HG03442 (cell line): Measurements from ENCODE around the gene CYSTM1.
"Not testable (repeated sequence)": the region's sequence is repeated elsewhere in the genome, so short reads cannot be mapped to it uniquely, and the experiment has no call there.

Source experiments
- ATAC-seq: cut with Tn5 transposase; IDR thresholded peaks from one replicate; pipeline ENCODE4 v1.9.1; 2021; ENCODE audit warnings: mild to moderate bottlenecking, moderate library complexity; ENCODE audit not compliant: unreplicated experiment

Gene CYSTM1

GRCh38 chr5:140175367-140176030 is 511 bp downstream of the CYSTM1 start:
- ATAC-seq: peak; percentile 32

- ATAC-seq: no peak
These were observed 1.0 kb downstream of the CYSTM1 start for GRCh38 chr5:140176031-140176387.

DNA sequence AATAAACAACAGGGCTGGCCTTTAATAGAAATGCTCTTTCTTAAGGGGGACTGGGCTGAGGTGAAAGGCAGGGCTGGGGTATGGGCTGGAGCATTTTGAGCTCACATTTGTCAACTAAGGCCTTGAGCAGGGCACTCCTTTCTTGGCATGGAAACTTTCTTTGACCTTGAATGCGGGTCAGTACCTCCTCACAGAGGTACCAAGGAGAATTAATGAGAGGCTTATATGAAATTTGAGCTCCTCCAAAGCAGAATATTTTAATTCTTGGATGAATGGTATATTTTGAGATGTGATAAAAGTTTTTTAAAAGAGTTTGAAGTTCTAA is 3.1 kb downstream of the CYSTM1 start:
- ATAC-seq: no peak

- ATAC-seq: no peak
These were observed 3.6 kb downstream of the CYSTM1 start for GRCh38 chr5:140178482-140179116.

GRCh38 chr5:140181002-140181483 is 6.1 kb downstream of the CYSTM1 start:
- peak; percentile 82 for ATAC-seq

DNA sequence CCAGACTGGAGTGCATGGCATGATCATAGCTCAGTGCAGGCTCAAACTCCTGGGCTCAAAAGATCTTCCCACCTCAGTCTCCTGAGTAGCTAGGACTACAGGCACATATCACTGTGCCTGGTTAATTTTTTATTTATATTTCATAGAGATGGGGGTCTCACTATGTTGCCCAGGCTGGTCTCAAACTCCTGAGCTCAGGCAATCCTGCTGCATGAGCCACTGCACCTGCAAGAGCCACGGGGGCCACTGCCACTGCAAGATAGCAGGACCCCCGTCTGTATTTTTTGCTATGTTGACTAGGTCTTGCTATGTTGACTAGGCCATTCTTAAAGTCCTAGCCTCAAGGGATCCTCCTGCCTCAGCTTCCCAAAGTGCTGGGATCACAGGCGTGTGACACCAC is 6.5 kb downstream of the CYSTM1 start:
- no peak for ATAC-seq

DNA sequence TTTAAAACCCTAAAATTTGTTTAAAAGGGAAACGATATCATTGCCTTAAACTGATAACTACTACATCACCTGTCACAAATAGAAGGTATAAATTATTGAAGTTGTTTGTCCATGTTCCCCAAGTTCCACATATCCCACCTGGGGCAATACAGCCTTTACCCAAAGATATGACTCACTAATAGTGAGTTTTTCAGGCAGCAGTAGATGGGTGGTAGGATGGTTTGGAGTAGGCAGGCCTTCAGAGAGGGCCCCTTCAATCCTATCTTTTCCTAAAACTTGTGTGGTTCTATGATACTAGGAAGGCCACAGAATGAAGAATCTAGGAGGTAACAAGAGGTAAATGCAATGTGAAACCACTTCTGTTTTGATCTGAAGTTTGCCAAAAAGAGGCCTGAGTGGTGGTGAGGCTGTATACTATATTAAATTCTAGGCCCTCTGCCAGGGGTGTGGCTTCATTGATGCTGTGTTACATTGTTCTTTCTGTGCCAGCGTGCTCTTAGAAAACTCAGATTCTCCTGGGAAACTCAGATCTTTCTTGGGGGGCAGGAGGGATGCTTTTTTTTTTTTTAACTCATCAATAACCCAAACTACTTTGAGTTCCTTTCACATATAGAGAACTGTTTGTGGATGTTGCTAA is 7.2 kb downstream of the CYSTM1 start:
- ATAC-seq: no peak

DNA sequence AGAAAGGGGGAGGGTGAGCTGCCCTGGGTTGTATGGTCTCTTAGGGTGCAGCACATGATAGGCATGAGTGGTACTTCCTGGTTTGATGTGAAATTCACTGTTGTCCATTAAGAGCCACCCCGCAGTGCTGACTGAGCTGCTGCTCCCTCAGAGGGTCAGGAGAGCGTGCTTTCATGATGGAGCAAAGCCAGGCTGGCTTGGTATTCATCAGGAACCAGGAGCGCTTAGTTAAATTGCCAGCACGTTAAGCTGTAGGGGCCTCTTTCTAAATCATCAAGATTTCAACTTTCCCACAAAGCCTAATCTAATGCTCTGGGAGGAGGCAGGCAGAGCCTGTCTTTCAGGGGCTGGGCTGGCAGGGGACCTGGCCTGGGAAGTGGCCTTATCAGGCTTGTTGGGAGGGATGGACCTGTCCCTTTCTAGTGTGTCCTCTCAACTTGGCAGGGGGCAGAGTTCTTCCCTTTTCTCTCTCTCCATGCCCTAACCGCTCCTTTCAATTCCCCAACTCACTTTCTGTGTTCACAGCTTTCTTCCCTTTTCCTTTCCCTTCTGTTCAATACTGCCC is 7.9 kb downstream of the CYSTM1 start:
- ATAC-seq: no peak

- no peak for ATAC-seq
These were observed 10.4 kb downstream of the CYSTM1 start for GRCh38 chr5:140185409-140185808.

DNA sequence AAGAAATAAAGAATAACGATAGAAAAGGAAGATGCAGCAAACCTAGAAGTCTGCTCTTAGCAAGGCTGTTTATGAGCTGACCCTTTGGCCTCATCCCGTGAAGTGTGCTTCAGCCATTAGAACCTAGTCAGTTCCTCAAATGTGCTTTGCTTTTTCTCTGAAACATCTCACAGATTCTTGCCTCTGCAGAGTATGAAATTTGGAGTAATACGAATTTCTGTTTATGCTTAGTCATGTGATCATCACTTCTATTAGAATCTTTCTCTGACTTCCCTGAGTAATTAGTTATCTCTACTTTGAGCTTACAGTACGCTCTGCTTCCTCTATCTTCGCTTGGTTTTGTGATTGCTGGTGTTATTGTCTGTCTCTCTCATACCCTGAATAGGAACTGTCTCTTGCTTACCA is 11.3 kb downstream of the CYSTM1 start:
- ATAC-seq: no peak

DNA sequence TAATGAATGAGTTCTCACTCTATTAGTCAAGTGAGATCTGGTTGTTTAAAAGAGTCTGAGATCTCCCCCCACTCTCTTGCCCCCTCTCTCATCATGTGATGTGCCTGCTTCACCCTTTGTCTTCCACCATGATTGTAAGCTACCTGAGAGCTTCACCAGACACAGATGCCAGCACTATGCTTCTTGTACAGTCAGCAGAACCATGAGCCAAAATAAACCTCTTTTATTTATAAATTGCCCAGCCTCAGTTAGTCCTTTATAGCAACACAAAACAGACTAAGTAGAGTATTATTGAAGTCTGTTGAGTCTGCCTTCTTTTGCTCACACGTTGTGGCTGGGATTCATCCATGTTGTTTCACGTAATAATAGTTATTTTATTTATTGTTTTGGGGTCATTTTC is 14.3 kb downstream of the CYSTM1 start:
- ATAC-seq: no peak

- no peak for ATAC-seq
These were observed 15.2 kb downstream of the CYSTM1 start for GRCh38 chr5:140189977-140190871.

- ATAC-seq: no peak
These were observed 15.9 kb downstream of the CYSTM1 start for GRCh38 chr5:140190872-140191218.

GRCh38 chr5:140192715-140193430 is 17.9 kb downstream of the CYSTM1 start:
- ATAC-seq: no peak

- no peak for ATAC-seq
These were observed 19.7 kb downstream of the CYSTM1 start for GRCh38 chr5:140194662-140195061.

DNA sequence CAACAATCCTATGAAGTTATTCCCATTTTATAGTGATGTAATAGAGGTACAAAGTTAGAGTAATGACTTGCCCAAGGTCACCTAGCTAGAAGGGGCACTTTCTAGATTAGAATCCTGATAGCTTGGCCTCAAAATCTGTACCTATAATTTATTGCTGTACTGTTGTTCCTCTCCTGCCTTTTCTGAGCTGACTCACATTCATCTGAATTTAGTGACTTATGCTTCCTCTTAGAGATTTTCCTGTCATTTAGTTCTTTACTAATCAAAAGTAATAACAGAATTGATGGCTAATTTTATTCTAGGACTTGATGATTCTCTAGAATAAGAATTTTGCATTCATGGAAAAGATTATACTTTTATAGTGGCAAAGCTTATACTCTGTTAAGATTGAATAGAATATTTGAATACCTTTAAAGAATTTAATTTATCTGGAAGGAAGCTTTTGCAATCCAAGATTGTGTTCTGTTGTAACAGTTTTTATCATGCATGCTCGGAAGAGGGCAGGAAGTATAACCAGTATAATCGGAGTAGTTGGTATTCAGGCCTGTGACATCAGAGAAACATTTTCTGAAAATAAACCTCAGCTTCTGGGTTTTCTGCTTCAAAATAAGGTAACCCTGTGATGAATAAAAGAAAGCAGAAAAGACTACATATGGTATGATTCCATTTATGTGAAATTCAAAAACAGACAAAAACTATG is 21.3 kb downstream of the CYSTM1 start:
- no peak for ATAC-seq

GRCh38 chr5:140197023-140197422 is 22.0 kb downstream of the CYSTM1 start:
- no peak for ATAC-seq

DNA sequence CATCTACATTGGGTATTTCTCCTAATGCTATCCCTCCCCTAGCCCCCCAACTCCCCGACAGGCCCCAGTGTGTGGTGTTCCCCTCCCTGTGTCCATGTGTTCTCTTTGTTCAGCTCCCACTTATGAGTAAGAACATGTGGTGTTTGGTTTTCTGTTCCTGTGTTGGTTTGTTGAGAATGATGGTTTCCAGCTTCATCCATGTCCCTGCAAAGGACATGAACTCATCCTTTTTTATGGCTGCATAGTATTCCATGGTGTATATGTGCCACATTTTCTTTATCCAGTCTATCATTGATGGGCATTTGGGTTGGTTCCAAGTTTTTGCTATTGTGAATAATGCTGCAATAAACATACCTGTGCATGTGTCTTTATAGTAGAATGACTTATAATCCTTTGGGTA is 23.9 kb downstream of the CYSTM1 start:
- ATAC-seq: not testable (repeated sequence)

DNA sequence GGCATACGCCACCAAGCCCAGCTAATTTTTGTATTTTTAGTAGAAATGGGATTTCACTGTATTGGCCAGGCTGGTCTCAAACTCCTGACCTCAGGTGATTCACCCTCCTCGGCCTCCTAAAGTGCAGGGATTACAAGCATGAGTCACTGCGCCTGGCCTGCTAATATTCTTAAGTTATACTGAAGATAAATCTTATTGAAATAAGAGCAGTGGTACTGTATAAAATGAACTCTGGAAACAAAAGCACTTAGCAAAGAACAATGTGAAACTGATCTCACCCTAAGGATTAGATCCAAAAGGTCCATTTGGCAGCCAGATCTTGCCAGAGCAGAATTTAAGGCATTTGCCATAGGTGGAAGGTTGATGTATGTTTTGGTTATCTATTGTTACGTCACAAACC is 27.1 kb downstream of the CYSTM1 start:
- ATAC-seq: no peak

- ATAC-seq: no peak
These were observed 27.6 kb downstream of the CYSTM1 start for GRCh38 chr5:140202610-140203009.
